ENCODE measurements around the gene KCNJ15.

DNA sequence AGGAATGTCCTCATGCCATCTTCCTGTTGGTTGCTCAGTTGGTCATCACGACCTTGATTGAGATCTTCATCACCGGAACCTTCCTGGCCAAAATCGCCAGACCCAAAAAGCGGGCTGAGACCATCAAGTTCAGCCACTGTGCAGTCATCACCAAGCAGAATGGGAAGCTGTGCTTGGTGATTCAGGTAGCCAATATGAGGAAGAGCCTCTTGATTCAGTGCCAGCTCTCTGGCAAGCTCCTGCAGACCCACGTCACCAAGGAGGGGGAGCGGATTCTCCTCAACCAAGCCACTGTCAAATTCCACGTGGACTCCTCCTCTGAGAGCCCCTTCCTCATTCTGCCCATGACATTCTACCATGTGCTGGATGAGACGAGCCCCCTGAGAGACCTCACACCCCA lies 42.9 kb downstream of the KCNJ15 start:
- TF ChIP-seq, protein P1, sequence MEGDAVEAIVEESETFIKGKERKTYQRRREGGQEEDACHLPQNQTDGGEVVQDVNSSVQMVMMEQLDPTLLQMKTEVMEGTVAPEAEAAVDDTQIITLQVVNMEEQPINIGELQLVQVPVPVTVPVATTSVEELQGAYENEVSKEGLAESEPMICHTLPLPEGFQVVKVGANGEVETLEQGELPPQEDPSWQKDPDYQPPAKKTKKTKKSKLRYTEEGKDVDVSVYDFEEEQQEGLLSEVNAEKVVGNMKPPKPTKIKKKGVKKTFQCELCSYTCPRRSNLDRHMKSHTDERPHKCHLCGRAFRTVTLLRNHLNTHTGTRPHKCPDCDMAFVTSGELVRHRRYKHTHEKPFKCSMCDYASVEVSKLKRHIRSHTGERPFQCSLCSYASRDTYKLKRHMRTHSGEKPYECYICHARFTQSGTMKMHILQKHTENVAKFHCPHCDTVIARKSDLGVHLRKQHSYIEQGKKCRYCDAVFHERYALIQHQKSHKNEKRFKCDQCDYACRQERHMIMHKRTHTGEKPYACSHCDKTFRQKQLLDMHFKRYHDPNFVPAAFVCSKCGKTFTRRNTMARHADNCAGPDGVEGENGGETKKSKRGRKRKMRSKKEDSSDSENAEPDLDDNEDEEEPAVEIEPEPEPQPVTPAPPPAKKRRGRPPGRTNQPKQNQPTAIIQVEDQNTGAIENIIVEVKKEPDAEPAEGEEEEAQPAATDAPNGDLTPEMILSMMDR (IDR thresholded peaks at IDR 0.05) = no peak
- TF ChIP-seq POLR2AphosphoS5 (IDR thresholded peaks at IDR 0.05) = no peak
